Right renal pelvis (tissue), 4 donors: Measurements from ENCODE around the gene OR4D9. TPM values are rescaled to one million over a fixed set of nuclear protein-coding genes. Genes with fewer than 3 reads are reported as not detected.
"Not testable (repeated sequence)": the region's sequence is repeated elsewhere in the genome, so short reads cannot be mapped to it uniquely, and the experiment has no call there.

Experiments
- DNase-seq, 4 donors: peaks; one replicate each; pipeline ENCODE4 v3.0.0-alpha.2; 2013; ENCODE audit warnings: low read depth in 4 of 4, low spot score in 3 of 4, missing footprints in 1 of 4
- polyA plus RNA-seq, 4 donors: library from polyadenylated mRNA; unstranded; fragments of 120-200 nt; gene quantifications; one replicate each; pipeline ENCODE4 v1.2.1, GENCODE V29; 2013; ENCODE audit not compliant: insufficient read length in 4 of 4

The OR4D9 gene
- under 1 TPM; 0.04 to 0.05 (median 0.04) TPM for polyA plus RNA-seq

DNA sequence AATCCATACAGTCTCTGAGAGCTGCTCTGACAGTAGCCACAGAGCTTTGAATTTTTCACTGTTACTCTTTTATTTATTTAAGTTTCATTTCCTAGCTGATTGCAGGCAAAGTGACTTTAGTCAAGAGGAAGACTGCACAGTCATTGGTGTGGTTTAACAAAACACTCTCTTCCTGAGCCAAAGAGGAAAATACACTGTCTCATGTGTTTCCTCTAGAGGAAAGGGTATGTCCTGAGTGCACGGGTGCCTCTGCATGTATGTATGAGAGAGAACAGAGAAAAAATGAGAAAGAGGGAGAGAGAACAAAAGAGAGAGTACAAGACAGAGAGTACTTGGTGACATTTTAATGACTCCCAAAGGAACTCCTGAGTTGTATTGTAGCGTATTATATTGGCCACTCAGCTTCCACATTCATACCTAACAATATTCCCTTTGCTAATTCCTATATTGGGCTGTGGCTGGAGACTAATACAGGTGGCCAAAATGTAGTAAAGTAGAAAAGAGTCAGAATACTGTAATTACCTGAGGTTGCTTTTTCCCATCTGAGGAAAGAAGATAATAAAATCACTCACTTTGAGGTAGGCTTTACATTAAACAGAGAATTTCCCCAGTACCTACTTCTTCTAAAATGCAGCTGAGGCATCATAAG is at the start of gene OR4D9:
Gene OR4D9, plus strand, starts transcription at position 599 of the 649 bp plus-strand sequence. CDS start 3,374 bp downstream, outside the sequence.
- DNase-seq, result no peak

GRCh38 chr11:59463190-59463641 is 48.1 kb upstream of the OR4D9 start:
- peak in 3 of 4 donors; percentile 3 to 10 (median 5) for DNase-seq

- no peak for DNase-seq
These were observed 38.3 kb upstream of the OR4D9 start, which contains the start of gene OR4D10 for GRCh38 chr11:59473015-59473414. Gene OR4D10 (plus strand): TSS chr11:59473315. CDS start chr11:59477430, 4,115 bp downstream.

- no peak for DNase-seq
These were observed 36.2 kb upstream of the OR4D9 start for GRCh38 chr11:59475176-59475575.

- no peak for DNase-seq
These were observed 31.4 kb upstream of the OR4D9 start for GRCh38 chr11:59479906-59480305.

DNA sequence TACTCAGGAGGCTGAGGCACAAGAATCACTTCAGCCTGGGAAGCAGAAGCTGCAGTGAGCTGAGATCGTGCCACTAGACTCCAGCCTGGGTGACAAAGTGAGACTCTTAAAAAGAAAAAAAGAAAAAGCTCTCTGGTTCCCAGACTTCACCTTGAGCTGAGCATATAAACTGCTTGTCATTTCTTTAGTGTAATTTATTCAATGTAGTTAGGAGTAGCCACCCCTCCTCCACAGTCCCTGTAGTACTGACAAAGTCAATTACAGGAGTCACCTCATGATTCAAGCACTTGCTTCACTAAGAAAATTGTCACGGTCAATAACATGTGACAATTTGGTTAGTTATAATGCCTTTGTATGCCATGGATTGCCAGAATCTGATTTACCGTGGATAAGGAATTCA is 31.0 kb upstream of the OR4D9 start:
- no peak for DNase-seq

DNA sequence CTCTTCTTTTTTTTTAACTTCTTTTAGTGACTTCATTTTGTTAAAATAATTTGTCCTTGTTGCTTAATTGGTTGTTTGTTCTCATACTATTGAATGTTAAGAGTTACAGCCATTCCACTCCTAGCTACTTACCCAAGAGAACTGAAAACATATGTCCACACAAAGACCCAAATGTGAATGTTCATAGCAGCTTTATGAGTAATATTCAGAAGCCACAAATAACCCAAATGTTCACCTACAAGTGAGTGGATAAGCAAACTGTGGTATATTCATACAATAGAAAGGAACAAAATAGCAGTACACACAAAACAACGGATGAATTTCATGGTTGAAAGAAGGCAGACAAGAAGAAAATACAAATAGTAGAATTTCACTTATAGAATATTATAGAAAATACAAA is 9.4 kb upstream of the OR4D9 start:
- DNase-seq, result no peak

GRCh38 chr11:59503276-59503675 is 8.1 kb upstream of the OR4D9 start, which contains the start of gene OR4D11:
Gene OR4D11 (plus strand): TSS chr11:59503576. CDS start chr11:59503576, 0 bp downstream.
- DNase-seq, result no peak

GRCh38 chr11:59511675-59512074 is 336 bp downstream of the OR4D9 start:
- no peak for DNase-seq

- DNase-seq, result not testable (repeated sequence)
These were observed 8.8 kb downstream of the OR4D9 start for GRCh38 chr11:59520139-59520538.

DNA sequence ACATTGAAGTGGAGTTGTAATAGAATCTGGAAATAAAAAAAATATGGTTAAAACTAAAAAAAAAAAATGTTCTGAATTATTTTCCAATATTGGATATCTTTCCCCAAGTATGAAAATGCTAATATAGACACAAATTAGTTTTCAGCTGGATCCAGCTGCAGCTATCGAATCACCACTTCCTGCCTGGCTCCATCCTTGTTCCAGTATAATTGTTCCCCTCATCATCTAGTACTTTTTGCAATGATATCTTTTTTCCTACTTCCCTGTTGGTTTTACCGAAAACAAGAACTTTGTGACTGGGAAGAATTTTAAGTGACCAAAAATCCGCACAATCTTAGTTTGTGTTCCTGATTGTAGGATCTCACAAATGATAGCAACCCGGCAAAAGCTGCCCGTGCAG is 9.4 kb downstream of the OR4D9 start:
- DNase-seq, result no peak

DNA sequence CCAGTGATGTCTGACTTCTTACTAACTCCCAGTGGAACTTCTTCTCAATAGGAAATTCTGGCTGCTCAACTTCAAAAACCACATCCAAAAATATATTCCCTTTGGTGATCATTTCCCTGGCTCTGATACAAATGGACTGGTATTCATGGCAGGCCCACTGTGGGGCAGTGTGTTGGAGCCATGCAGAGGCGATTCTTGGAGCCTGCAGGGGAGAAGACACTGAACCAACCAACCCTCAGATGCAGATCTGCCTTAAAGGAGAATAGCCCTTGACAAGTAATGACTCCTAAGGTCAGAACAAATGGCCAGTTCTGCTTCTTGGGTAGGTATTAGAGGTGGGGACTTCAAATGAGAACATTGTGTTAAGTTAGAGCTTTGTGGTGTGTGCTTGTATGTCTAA is 12.2 kb downstream of the OR4D9 start:
- no peak for DNase-seq

- DNase-seq, result no peak
These were observed 17.4 kb downstream of the OR4D9 start for GRCh38 chr11:59528711-59529110.

- no peak for DNase-seq
These were observed 21.3 kb downstream of the OR4D9 start for GRCh38 chr11:59532620-59533019.

GRCh38 chr11:59534676-59535075 is 23.3 kb downstream of the OR4D9 start:
- no peak for DNase-seq

- no peak for DNase-seq
These were observed 30.9 kb downstream of the OR4D9 start for GRCh38 chr11:59542142-59542810.

DNA sequence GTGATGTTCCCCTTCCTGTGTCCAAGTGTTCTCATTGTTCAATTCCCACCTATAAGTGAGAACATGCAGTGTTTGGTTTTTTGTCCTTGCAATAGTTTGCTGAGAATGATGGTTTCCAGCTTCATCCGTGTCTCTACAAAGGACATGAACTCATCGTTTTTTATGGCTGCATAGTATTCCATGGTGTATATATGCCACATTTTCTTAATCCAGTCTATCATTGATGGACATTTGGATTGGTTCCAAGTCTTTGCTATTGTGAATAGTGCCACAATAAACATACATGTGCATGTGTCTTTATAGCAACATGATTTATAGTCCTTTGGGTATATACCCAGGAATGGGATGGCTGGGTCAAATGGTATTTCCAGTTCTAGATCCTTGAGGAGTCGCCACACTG is 32.4 kb downstream of the OR4D9 start:
- DNase-seq, result not testable (repeated sequence)

GRCh38 chr11:59544869-59545178 is 33.5 kb downstream of the OR4D9 start:
- no peak for DNase-seq

- DNase-seq, result no peak
These were observed 34.1 kb downstream of the OR4D9 start for GRCh38 chr11:59545179-59546020.

DNA sequence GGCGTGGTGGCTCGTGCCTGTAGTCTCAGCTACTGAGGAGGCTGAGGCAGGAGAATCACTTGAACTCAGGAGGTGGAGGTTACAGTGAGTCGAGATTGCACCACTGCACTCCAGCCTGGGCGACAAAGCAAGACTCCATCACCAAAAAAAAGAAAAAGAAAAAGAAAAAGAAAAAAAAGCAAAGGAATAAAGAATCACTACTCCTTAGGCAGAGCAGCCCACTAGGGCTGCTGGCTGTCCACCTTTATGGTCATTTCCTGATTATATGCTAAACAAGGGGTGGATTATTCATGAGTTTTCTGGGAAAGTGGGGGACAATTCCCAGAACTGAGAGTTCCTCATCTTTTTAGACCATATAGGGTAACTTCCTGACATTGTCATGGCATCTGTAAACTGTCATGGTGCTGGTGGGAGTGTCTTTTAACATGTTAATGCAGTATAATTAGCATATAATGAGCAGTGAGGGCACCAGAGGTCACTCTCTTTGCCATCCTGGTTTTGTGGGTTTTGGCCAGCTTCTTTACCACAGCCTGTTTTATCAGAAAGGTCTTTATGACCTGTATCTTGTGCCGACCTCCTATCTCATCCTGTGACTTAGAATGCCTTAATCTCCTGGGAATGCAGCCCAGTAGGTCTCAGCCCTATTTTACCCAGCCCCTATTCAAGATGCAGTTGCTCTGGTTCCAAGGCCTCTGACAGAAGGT is 36.4 kb downstream of the OR4D9 start:
- not testable (repeated sequence) for DNase-seq

DNA sequence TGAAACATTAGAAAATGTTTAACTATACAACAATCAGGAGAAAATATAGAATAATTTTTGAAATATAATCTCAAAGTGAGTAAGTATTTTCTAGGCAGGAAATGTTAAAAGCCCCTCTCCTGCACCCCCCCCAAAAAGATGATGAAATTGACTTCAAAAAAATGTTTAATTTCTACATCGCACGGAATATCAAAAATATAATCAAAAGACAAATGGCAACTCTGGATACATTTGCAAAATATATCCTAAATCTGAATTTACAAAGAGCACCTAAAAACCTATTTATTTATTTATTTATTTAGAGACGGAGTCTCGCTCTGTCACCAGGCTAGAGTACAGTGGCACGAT is 36.9 kb downstream of the OR4D9 start:
- DNase-seq, result no peak
